Measurements from ENCODE around the gene NBEA. TPM values are rescaled to one million over a fixed set of nuclear protein-coding genes. Genes with fewer than 3 reads are reported as not detected.

Gene NBEA
- polyA plus RNA-seq, 2 of the 4 experiments (the other 2 are of a cell fraction) = 3.5 to 11.8 TPM

DNA sequence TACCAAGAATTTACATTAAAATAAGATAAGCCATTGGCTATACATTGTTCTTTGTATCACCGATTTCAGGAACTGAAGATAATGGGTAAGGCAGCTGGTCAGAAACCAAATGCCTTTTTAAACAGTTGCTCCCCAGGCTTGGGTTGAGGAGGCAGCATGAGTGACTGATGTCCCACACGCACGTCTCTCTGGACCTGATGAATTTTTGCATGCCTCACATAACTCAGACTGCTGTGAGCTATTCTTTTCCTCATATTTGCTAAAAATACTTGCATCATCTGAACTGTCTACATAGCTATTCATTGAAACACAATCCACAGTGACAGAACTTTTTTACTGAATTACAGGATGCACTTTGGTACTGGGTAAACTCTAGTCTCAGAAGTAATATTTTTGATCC, 658.1 kb downstream of the NBEA start:
- H3K4me2 ChIP-seq = no peak overlapping the region
- no peaks in the 10 kb centered on the region for H3K4me1 ChIP-seq
- no peak for DNase-seq (ENCODE audit: low read depth in 1 of 2, low spot score in 1 of 2)
- CTCF ChIA-PET = no interaction called here
- no peaks in the 10 kb centered on the region for H3K9me3 ChIP-seq
- WGBS (ENCODE audit: missing lambda C conversion rate) = 87% methylated on average over 3 of the region's 3 CpGs
- TF ChIP-seq CHD4 (IDR thresholded peaks at IDR 0.05; ENCODE audit: borderline replicate concordance) (no peak), EHF (CRISPR knock-in tag; IDR thresholded peaks at IDR 0.05) (no peak), MAZ (IDR thresholded peaks at IDR 0.05; ENCODE audit: borderline replicate concordance, low read depth, low read length) (no peak), EP300 (IDR thresholded peaks at IDR 0.05) (no peak), TFCP2L1 (CRISPR knock-in tag; IDR thresholded peaks at IDR 0.05) (no peak), JUNB (IDR thresholded peaks at IDR 0.05) (no peak), HDAC2 (IDR thresholded peaks at IDR 0.05) (no peak), ZNF302 (CRISPR knock-in tag; IDR thresholded peaks at IDR 0.05) (no peak), POLR2AphosphoS2 (conservative IDR thresholded peaks at IDR 0.05; ENCODE audit: low read length) (no peak)
- TF ChIP-seq, protein P1, sequence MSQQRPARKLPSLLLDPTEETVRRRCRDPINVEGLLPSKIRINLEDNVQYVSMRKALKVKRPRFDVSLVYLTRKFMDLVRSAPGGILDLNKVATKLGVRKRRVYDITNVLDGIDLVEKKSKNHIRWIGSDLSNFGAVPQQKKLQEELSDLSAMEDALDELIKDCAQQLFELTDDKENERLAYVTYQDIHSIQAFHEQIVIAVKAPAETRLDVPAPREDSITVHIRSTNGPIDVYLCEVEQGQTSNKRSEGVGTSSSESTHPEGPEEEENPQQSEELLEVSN (IDR thresholded peaks at IDR 0.05; ENCODE audit: borderline replicate concordance, low read depth) = no peak
- TF ChIP-seq, protein P2, sequence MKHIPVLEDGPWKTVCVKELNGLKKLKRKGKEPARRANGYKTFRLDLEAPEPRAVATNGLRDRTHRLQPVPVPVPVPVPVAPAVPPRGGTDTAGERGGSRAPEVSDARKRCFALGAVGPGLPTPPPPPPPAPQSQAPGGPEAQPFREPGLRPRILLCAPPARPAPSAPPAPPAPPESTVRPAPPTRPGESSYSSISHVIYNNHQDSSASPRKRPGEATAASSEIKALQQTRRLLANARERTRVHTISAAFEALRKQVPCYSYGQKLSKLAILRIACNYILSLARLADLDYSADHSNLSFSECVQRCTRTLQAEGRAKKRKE (CRISPR knock-in tag; IDR thresholded peaks at IDR 0.05; ENCODE audit: low read depth) = no peak
- TF ChIP-seq, protein P3, sequence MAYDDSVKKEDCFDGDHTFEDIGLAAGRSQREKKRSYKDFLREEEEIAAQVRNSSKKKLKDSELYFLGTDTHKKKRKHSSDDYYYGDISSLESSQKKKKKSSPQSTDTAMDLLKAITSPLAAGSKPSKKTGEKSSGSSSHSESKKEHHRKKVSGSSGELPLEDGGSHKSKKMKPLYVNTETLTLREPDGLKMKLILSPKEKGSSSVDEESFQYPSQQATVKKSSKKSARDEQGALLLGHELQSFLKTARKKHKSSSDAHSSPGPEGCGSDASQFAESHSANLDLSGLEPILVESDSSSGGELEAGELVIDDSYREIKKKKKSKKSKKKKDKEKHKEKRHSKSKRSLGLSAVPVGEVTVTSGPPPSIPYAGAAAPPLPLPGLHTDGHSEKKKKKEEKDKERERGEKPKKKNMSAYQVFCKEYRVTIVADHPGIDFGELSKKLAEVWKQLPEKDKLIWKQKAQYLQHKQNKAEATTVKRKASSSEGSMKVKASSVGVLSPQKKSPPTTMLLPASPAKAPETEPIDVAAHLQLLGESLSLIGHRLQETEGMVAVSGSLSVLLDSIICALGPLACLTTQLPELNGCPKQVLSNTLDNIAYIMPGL (CRISPR knock-in tag; IDR thresholded peaks at IDR 0.05; ENCODE audit: borderline replicate concordance) = no peak
- TF ChIP-seq, protein P4, sequence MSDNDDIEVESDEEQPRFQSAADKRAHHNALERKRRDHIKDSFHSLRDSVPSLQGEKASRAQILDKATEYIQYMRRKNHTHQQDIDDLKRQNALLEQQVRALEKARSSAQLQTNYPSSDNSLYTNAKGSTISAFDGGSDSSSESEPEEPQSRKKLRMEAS (IDR thresholded peaks at IDR 0.05) = no peak
- no peak for FAIRE-seq
- no peak overlapping the region for H3K27ac ChIP-seq
- no peak for ATAC-seq
- POLR2A ChIA-PET = no interaction called here
- no peak overlapping the region for H3K4me3 ChIP-seq

DNA sequence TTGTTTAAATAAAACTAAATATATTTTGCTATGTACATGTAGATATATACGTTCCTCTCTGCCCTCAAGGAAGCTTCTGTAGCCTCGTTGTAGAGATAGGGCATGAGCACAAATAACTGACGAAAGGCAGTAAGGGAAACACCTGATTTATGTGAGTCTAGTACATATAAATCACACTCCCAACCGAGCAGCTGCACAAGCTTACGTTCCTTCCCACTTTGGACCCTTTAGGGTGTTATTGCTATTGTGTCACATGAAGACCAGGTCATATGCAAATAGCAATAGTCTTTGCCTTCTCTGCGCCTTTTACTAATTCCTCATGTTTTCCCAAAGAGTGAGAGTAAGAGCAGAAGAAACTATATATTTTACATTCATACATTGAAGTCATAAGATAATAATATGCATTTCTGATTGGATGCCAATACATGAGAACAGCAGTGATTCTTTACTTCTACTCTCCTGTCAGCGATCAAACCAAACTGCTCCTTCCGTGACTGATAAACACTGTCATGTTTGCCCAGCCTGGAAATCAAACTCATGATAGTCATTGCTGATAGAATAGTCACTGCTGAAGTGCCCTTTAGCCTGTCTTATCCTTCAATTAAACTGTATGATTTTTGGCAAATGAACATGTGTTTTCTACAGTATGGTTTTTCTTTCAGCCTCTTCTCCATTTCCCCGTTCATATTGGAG, 661.7 kb downstream of the NBEA start:
- no peak overlapping the region for H3K4me3 ChIP-seq
- ATAC-seq (no peak), FAIRE-seq (no peak), DNase-seq (ENCODE audit: low read depth in 1 of 2, low spot score in 1 of 2) (no peak)
- WGBS (ENCODE audit: missing lambda C conversion rate) = 87% methylated on average over 9 of the region's 9 CpGs
- no peak overlapping the region for H3K27ac ChIP-seq
- no peak overlapping the region for H3K4me2 ChIP-seq
- no peak for TF ChIP-seq CHD4 (IDR thresholded peaks at IDR 0.05; ENCODE audit: borderline replicate concordance)
- TF ChIP-seq, protein P5, sequence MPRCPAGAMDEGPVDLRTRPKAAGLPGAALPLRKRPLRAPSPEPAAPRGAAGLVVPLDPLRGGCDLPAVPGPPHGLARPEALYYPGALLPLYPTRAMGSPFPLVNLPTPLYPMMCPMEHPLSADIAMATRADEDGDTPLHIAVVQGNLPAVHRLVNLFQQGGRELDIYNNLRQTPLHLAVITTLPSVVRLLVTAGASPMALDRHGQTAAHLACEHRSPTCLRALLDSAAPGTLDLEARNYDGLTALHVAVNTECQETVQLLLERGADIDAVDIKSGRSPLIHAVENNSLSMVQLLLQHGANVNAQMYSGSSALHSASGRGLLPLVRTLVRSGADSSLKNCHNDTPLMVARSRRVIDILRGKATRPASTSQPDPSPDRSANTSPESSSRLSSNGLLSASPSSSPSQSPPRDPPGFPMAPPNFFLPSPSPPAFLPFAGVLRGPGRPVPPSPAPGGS (IDR thresholded peaks at IDR 0.05) = no peak
- H3K9me3 ChIP-seq = no peaks in the 10 kb centered on the region
- POLR2A ChIA-PET = no interaction called here
- H3K4me1 ChIP-seq = no peaks in the 10 kb centered on the region
- CTCF ChIA-PET = no interaction called here

DNA sequence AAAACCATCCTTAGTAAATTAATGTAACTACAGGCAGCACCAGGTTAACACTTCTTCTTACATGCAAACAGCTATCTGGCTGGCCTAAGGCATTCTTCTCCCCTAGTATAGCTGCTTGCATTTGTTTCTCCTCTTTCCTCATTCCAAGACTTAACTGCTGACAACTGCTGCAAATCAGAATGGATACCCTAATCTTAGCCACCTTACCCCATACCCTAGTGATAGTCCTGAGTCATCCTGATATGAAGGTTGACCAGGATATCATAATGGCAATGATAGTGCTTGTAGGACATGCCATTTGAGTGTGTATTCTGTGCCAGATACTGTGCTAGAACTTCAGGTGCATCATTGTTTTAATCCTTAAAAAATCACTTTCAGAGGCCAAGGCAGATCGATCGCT, 672.6 kb downstream of the NBEA start:
- POLR2A ChIA-PET = no interaction called here
- FAIRE-seq (no peak), ATAC-seq (no peak), DNase-seq (ENCODE audit: low read depth in 1 of 2, low spot score in 1 of 2) (no peak)
- WGBS (ENCODE audit: missing lambda C conversion rate) = 95% methylated on average over 2 of the region's 2 CpGs
- Histone ChIP-seq H3K9me3 (no peaks in the 10 kb centered on the region), H3K4me3 (no peak overlapping the region), H3K27ac (no peak overlapping the region), H3K4me2 (no peak overlapping the region), H3K4me1 (no peaks in the 10 kb centered on the region)
- TF ChIP-seq RAD21 (conservative IDR thresholded peaks at IDR 0.05 in 1 of 2, IDR thresholded peaks at IDR 0.05 in 1 of 2) = no peak
- TF ChIP-seq, protein P6, sequence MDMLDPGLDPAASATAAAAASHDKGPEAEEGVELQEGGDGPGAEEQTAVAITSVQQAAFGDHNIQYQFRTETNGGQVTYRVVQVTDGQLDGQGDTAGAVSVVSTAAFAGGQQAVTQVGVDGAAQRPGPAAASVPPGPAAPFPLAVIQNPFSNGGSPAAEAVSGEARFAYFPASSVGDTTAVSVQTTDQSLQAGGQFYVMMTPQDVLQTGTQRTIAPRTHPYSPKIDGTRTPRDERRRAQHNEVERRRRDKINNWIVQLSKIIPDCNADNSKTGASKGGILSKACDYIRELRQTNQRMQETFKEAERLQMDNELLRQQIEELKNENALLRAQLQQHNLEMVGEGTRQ (IDR thresholded peaks at IDR 0.05) = no peak
- CTCF ChIA-PET = no interaction called here

Measured in A549 (cell line).